Activated T-cell treated with anti-CD3 and anti-CD28 coated beads for 48 hours (primary cell): ENCODE data around the gene OR1M1.

Experiments
- DNase-seq: peaks from one replicate; pipeline ENCODE4 v3.0.0-alpha.2; 2020; ENCODE audit warnings: low read depth

OR1M1 gene

GRCh38 chr19:9075064-9075949 is 11.6 kb upstream of the OR1M1 start:
- DNase-seq: no peak

- no peak for DNase-seq
These were observed 10.0 kb upstream of the OR1M1 start for GRCh38 chr19:9076901-9077300.

- DNase-seq: no peak
These were observed 8.2 kb upstream of the OR1M1 start for GRCh38 chr19:9078651-9079050.

- DNase-seq: no peak
These were observed 20.5 kb downstream of the OR1M1 start, which contains the start of gene OR7G2 for GRCh38 chr19:9107375-9107774. Gene OR7G2, minus strand, starts transcription at chr19:9107475. Its CDS starts 4,232 bp downstream, at chr19:9103243.

GRCh38 chr19:9109959-9110358 is 23.1 kb downstream of the OR1M1 start:
- DNase-seq: no peak

- DNase-seq: no peak
These were observed 28.5 kb downstream of the OR1M1 start, which contains the start of gene OR7G1 for GRCh38 chr19:9115307-9115813. Gene OR7G1, minus strand, starts transcription at chr19:9115763. Its CDS starts 0 bp downstream, at chr19:9115763.

- no peak for DNase-seq
These were observed 29.7 kb downstream of the OR1M1 start for GRCh38 chr19:9116547-9116946.

GRCh38 chr19:9126900-9127405 is 40.1 kb downstream of the OR1M1 start, which contains the start of gene OR7G3:
Gene OR7G3, minus strand, starts transcription at chr19:9126950. Its CDS starts 0 bp downstream, at chr19:9126950.
- no peak for DNase-seq

- no peak for DNase-seq
These were observed 41.3 kb downstream of the OR1M1 start for GRCh38 chr19:9128171-9128570.

- no peak for DNase-seq
These were observed 44.1 kb downstream of the OR1M1 start for GRCh38 chr19:9130965-9131364.

GRCh38 chr19:9132422-9132821 is 45.6 kb downstream of the OR1M1 start:
- no peak for DNase-seq

GRCh38 chr19:9139609-9140158 is 52.8 kb downstream of the OR1M1 start:
- DNase-seq: no peak

- peak; percentile 79 for DNase-seq
These were observed 53.5 kb downstream of the OR1M1 start, which contains the start of gene ZNF317 for GRCh38 chr19:9140159-9140874. Gene ZNF317, plus strand, starts transcription at chr19:9140397. Its CDS starts 15,620 bp downstream, at chr19:9156017.

- no peak for DNase-seq
These were observed 58.1 kb downstream of the OR1M1 start for GRCh38 chr19:9144920-9145319.
